OCI-LY3 (cell line): ENCODE measurements around the gene TMEM255B.

Source experiments
- CTCF ChIP-seq: fragments of 200-600, 300-600 bp; sonication (generic); IDR thresholded peaks from 2 replicates; pipeline ENCODE4 v1.5.1; 2014; ENCODE audit warnings: antibody characterized with exemption, low read length, low read depth
- EZH2phosphoT487 ChIP-seq: fragments of 200-600 bp; shearing (Covaris generic); IDR thresholded peaks from 2 replicates; pipeline ENCODE4 v1.6.1; 2018; ENCODE audit warnings: antibody characterized with exemption, mixed run types, low read depth

DNA sequence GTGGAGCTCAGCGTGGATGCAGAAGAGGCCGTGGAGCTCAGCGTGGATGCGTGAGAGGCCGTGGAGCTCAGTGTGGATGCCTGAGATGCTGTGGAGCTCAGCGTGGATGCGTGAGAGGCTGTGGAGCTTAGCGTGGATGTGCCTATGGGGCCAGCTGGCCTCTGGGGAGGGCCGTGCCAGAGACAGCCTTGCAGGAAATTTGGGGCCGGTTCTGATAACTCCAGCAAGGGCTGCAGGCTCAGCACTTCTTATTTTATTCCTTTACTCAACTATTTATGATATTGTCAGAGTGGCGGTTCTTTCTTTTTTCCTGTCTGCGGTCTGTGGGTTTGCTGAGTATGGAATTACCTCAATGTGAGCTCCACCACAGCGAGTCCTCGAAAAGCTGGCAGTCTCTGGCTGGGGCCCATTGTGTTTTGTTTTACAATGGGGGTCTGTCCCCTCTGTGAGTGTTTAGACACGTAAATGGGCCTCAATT lies 17.8 kb upstream of the TMEM255B start:
- TF ChIP-seq CTCF (no peak), EZH2phosphoT487 (no peak)
